ENCODE data around the gene HYAL1. TPM values are rescaled to one million over a fixed set of nuclear protein-coding genes. Genes with fewer than 3 reads are reported as not detected.

HYAL1 gene
- total and polyA plus RNA-seq, 9 donors: 1.8 to 9.3 (median 3.5) TPM

- WGBS, 3 donors: 76 to 86% (median 79%) methylated on average over 8 of the region's 8 CpGs
- peaks cover 42% of the 10 kb centered on the region for H3K4me1 ChIP-seq (ENCODE audit: insufficient read depth)
- H3K27me3 ChIP-seq: no peaks in the 10 kb centered on the region
- H3K27ac ChIP-seq: peak overlapping the region; percentile 83 to 99
- intact Hi-C loops (cut with DNase I): loop anchor here (2.0 to 10.0 kb wide), 6 partner anchors 43 to 155 kb away; partner anchors contain the start of genes GNAT1 (in 4 of the 4), HYAL2 (in 1 of the 4) and TUSC2 (in 1 of the 4)
- H3K36me3 ChIP-seq: no peaks in the 10 kb centered on the region
- H3K4me3 ChIP-seq: peak overlapping the region; percentile 24
- no peaks in the 10 kb centered on the region for H3K9me3 ChIP-seq
- TF ChIP-seq EP300 (IDR thresholded peaks at IDR 0.05) (no peak), CTCF (IDR thresholded peaks at IDR 0.05) (no peak), POLR2A (IDR thresholded peaks at IDR 0.05) (no peak)
- peak in 3 of 5 donors; percentile 41 to 48 (median 41) for DNase-seq
Measured at GRCh38 chr3:50269977-50270413, 33.4 kb downstream of the HYAL1 start.

- peak in 1 of 5 donors; percentile 29 for DNase-seq
- no peaks in the 10 kb centered on the region for H3K27me3 ChIP-seq
- intact Hi-C loops (cut with DNase I): loop anchor here in 1 of 4 donors (10.0 kb wide), 1 partner anchor 55 kb away; the partner anchor contains the start of genes HYAL2 and TUSC2
- WGBS, 3 donors: 47 to 49% (median 48%) methylated on average over 4 of the region's 4 CpGs
- H3K9me3 ChIP-seq: no peaks in the 10 kb centered on the region
- peak overlapping the region; percentile 83 to 99 for H3K27ac ChIP-seq
- H3K4me1 ChIP-seq (ENCODE audit: insufficient read depth): peaks cover 44% of the 10 kb centered on the region
- no peaks in the 10 kb centered on the region for H3K36me3 ChIP-seq
- H3K4me3 ChIP-seq: peak overlapping the region; percentile 24
- no peak for TF ChIP-seq POLR2A (IDR thresholded peaks at IDR 0.05)
- no peak for TF ChIP-seq EP300 (IDR thresholded peaks at IDR 0.05)
- TF ChIP-seq CTCF (IDR thresholded peaks at IDR 0.05): no peak
Measured at GRCh38 chr3:50269460-50269859, 33.9 kb downstream of the HYAL1 start.

GRCh38 chr3:50268703-50269451, 34.5 kb downstream of the HYAL1 start, which contains the start of gene SEMA3B:
Gene SEMA3B, plus strand, starts transcription at chr3:50269147. Its CDS starts 94 bp downstream, at chr3:50269241.
- Histone ChIP-seq H3K36me3 (no peaks in the 10 kb centered on the region), H3K27ac (peak within 1 kb of the TSS; percentile 83 to 99), H3K4me1 (ENCODE audit: insufficient read depth) (peaks cover 44% of the 10 kb centered on the region), H3K9me3 (no peaks in the 10 kb centered on the region), H3K27me3 (no peaks in the 10 kb centered on the region), H3K4me3 (peak within 1 kb of the TSS; percentile 42)
- no peak for TF ChIP-seq EP300 (IDR thresholded peaks at IDR 0.05)
- TF ChIP-seq CTCF (IDR thresholded peaks at IDR 0.05): no peak
- TF ChIP-seq POLR2A (IDR thresholded peaks at IDR 0.05): no peak
- intact Hi-C loops (cut with DNase I): loop anchor here in 1 of 4 donors (10.0 kb wide), 1 partner anchor 56 kb away; the partner anchor contains the start of genes HYAL2 and TUSC2
- DNase-seq: peak; percentile 62 to 76 (median 74)
- 6 to 18% (median 16%) methylated on average over 16 to 21 of the region's 21 CpGs for WGBS, 3 donors

GRCh38 chr3:50268276-50268675, 35.1 kb downstream of the HYAL1 start:
- peak overlapping the region in 1 of 2 donors; percentile 99 for H3K27ac ChIP-seq
- TF ChIP-seq CTCF (IDR thresholded peaks at IDR 0.05) (no peak), EP300 (IDR thresholded peaks at IDR 0.05) (no peak), POLR2A (IDR thresholded peaks at IDR 0.05) (no peak)
- H3K36me3 ChIP-seq: no peaks in the 10 kb centered on the region
- 27 to 34% (median 34%) methylated on average over 3 of the region's 3 CpGs for WGBS, 3 donors
- H3K27me3 ChIP-seq: no peaks in the 10 kb centered on the region
- peaks cover 47% of the 10 kb centered on the region for H3K4me1 ChIP-seq (ENCODE audit: insufficient read depth)
- no peak for DNase-seq
- H3K9me3 ChIP-seq: no peaks in the 10 kb centered on the region
- peak overlapping the region; percentile 24 for H3K4me3 ChIP-seq
- intact Hi-C loops (cut with DNase I): loop anchor here in 1 of 4 donors (10.0 kb wide), 1 partner anchor 57 kb away; the partner anchor contains the start of genes HYAL2 and TUSC2
